Stimulated activated CD8-positive, alpha-beta memory T cell treated with anti-CD3 and anti-CD28 coated beads, Interleukin-12 subunit alpha, Interleukin-12 subunit beta, amount 100 ng/mL, for 1 hour (primary cell): ENCODE results near the gene GABRQ.

Source experiments
- DNase-seq: peaks from one replicate; pipeline ENCODE4 v3.0.0-alpha.2; 2020; ENCODE audit warnings: low read depth

The GABRQ gene

DNA sequence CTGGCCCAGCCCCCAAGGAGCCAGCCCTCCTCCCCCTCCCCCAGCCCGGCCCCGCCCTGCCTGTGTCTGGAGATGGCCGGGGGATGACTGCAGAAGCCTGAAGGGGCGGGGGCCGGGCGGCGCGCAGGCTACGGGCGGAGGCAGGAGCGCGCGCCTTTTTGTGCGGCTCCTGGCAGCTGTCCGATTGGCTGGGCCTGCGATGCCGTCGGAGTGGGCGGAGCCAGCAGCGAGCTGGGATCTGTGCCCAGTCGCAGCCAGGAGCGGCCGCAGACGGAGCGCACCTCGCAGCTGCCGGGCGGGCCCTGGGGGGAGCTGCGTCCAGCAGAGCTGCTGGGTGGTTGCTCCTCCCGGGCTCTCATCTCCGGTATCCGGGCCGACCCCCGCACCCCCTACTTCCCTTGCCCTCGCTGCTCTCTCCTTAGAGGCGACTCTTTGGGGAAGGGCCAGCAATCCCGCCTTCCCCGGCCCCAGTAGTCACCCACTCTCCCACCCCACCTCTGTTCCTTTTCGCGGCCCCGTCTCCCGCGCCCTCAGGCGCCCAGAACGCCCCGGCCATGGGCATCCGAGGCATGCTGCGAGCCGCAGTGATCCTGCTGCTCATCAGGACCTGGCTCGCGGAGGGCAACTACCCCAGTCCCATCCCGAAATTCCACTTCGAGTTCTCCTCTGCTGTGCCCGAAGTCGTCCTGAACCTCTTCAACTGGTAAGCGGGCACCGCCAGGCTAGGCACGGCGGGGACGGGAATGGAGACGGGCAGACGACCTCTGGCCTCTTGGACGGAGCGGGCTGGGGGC lies at the start of gene GABRQ:
Gene GABRQ, plus strand, starts transcription at position 247 of the 794 bp plus-strand sequence. Its CDS starts 308 bp downstream, at position 555.
- DNase-seq = no peak

DNA sequence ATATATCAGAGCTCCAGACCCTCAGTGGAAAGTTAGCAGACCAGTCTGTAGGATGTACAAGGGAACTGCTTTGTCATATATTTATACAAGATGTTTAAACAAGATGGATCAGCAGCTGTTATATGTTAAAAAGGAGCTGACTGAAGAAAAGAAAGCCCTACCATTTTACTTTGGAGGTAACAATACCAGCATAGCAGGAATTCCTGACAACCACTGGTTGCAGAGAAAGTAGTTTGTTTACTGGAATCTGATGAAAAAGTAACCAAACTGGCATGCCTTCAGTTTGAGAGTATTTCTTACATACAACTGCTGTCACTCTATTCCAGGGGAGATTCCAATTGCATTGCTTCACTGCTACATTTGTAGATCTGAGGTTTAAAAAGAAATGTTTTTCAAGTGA lies 49.5 kb upstream of the GABRQ start:
- DNase-seq = no peak

DNA sequence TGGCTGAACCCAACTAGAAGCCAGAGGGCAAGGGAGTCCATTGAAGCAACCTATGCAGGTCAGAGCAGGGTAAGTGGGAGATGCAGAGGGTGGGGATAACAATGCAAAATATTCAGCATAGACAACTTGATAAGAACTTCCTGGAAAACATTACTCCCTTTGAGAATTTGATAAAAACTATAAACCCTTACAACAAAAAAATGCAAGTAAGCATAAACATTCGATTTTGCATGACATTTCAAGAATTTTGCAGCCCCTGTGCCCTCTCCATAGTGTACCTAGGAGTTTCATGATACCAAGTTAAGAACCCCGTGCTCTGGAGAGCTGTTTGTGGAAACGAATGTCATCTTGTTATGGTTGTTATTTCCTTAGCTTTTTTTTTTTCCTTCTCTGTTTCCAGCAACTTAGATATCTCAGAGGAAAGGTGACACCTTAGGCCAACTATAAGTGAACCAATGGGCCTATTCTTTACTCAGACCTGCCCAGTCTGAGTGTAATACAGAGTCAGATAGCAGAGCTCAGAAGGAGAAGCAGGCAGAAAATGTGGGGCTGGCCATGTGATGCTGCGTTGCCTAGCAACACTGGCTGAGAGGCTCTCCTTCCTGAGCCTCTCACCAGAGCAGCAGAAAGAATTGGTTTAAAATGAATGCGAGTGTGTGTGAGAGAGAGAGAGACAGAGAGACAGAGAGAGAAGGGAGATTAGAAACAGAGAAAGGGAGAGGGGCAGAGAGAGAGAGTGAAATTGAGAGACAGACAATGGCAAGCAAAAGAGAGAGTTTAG lies 36.7 kb upstream of the GABRQ start:
- DNase-seq = no peak

DNA sequence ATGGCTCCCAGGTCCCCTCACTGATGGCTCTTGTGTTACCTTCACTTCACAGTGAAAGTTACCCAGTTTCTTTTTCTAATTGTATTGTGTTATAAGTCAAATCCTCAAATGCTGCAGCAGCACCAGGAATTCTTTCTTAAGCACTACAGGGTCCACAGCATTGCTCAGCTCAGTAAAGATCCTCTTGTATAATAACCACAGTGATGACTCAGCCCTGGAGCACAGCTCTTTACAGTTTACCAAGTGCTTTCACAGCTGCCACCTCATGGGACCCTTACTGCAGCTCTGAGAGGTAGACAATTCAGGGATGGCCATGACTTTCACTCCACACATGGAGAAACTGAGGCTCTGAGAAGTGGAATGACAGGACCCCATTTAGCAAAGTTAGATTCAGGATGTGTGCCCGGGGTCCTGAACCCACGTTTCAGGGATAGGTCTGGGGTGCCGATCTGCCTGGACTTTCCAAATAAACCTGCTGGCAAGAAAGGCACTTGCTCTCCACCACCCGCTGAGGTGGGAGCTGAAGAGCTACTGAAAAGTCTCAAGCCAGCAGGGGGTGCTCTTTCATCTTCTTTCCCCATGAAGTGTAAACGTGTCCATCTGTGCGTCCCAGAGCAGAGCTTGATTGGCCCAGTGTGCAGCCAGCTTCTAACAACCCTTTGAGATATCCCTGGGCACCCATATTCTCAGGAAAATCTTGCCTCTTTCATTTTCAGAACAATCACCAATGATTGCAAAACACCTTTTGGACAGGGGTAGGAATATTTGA lies 35.7 kb upstream of the GABRQ start:
- no peak for DNase-seq

DNA sequence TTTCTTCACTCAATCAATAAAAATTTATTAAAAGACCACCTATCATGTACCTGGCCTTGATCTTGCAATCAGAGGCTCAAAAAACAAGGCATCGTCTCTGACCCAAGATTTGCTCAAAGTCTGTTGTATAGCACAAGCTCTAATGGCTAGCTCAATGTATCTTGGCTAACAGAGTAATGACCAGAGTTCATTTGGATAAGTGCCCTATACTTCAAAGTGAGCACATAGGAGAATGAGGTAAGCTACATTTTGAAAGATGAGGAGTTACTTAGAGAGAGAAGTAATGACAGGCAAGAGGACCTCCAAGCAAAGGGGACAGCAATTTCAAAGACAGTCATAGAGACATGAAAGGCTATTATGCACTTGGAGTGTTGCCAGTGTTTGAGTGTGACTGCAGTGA lies 22.9 kb upstream of the GABRQ start:
- DNase-seq = no peak

DNA sequence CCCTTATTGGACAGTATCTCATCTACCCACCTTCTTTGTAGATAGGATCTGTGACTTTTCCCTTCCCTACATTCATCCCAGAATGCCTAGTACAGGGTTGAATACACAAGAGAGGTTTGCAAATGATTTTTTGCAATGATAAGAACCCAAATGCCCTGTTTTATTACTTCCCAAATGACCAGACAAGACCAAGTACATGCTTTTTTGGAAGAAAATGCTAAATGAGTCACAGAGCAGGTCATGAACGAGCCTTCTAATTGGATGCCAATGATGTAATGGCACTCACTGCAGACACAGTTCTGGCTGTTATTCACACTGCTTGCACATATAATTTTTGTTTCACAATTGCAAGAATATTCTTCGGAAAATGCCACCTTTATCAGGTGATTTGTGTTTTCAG lies 17.8 kb upstream of the GABRQ start:
- DNase-seq = no peak

DNA sequence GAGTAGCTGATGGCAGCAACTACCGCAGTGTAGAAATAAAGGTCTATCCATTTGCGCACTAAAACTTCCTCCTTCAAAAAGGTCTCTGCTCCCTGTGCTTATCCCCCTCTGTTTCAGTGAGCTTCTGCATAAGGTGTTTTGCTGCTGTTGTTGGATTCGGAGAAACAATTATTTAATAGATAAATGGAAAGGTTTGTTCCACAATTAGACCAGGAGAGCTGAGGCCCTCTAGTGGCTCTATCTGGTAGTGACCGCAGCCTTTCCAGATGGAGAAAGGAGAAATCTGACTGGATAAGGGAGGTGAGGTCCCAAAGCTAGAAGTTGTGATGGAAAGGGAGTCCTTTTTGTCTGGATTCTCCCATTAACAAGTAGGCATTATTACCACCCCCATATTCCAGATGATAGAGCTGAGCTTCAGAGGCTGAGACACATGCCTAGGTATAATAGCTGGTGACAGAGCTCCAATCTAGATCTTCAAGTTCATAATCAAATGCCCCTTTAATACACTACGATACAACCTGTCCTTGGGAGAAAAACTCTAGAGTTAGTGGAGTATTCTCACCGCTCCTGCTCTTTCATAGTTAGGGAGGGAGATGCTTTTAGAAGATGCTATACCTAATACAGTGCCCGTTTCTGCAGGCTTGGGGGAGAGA lies 5.1 kb upstream of the GABRQ start:
- DNase-seq = no peak

DNA sequence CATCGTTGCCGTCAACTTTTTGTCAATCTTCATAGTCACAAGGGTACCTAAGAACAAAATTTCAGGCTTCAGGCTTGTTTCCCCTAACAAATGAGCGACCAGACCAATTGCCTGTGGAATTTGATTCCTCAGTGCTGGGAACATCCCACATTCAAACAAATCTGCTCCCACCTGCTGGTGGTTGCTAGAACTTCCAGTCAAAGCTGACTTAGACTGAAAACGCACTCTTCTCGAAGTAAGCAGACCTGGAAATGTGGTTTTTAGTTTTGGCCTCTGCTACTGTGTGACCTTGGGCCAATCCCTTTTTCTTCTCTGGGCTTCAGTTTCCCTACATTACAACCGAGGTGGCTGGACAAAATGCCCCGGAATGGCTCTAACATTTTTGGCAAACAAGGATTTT lies 1.8 kb upstream of the GABRQ start:
- no peak for DNase-seq

DNA sequence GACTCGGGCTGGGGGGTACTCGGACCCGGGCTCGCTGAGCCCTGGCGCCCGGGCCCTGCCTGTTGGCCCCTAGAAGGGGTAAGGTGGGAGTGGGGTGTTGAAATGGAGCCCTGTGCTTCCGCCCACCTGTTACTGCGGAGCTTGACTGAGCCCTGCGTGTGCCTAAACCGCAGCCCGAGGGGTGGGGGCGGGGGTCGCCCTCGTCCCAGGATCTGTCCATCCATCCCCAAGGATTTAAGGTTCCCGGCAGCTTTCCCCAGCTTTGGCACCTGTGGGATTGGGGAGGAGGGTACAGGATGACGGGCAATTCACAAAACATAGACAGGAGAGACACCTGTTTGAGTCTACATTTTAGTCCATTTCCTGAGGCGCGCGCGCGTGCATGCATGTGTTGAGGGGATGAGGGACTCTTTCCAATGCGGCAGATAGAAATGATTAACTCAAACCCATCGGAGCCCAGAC lies 779 bp downstream of the GABRQ start:
- DNase-seq = no peak

DNA sequence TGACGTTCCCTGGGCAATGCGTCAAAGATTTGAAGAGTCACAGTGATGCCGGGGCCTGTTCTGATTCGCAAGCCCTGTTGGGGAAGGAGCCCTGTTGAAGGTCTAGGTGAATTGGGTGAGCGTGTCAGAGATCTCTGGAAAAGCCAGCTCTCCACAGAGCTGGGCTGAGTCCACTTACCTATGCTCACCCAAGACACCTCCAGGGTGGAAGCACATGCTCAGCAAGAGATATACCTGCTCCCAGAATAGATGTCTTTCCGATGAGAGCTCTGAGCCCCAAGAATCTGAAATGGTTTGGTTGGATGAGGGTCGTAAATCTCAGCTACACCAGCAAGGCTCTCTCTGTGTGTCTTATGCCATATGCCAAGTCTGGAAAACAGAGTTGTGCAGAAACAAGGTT lies 1.7 kb downstream of the GABRQ start:
- no peak for DNase-seq

DNA sequence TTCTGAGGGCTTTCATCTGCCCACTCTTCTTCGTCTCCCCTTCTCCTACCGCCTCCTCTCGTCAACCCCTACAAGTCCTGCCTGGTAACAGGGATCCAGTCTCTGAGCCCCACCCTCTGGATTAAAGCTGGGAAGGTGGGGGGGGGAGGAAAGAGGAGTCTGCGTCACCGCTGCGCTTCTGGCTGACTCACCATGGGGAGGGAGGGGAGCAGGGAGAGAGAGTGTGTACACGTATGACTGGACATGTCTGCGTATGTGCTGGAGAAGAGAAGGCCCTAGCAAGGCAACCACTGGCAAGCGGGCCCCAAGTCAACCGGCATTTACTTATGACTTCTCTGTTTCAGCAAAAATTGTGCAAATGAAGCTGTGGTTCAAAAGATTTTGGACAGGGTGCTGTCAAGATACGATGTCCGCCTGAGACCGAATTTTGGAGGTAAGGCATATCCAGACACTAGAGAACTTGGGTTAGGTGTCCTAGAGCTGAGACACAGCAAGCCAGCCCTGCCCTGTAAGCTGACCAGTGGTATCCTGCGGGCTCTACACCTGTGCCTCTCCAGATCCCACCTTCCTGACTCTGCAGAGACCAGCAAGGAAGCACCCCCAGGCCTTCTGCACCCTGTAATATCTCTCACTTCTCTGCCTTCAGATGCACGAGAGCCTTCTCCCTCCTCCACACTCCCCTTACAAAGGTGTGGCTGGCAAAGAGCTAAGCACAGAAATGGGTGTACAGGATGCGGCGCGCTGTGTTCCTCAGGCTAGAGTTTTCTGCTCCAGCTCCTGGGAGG lies 2.5 kb downstream of the GABRQ start:
- DNase-seq = no peak

DNA sequence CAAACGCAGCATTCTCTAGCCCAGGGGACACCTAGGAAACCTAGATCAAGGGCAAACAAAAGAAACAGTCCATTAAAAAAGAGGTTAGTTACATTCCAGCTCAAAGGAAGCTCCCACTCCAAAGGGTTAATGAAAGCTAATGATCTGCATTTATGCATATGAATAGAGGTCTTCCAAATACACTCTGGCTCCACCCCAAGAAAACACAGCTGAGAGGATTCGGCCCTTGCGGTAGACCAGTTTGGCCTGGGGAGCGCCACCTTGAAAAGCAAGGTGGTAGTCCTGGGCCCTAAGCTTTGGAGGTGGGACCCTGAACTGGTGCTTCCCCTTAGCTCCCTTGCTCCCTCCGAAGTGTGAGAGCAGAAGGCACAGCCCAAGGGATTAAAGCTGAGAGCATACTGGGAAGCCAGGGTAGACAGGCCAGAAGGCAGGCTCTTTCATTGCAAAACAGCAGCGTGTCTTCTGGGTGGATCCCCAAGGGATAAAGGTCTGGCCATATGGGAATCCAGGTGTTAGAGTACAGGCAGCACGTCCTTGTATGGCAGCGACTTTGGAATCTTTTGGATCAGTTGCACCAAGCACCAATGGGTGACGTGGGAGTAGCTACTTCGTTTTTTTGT lies 3.7 kb downstream of the GABRQ start:
- no peak for DNase-seq

DNA sequence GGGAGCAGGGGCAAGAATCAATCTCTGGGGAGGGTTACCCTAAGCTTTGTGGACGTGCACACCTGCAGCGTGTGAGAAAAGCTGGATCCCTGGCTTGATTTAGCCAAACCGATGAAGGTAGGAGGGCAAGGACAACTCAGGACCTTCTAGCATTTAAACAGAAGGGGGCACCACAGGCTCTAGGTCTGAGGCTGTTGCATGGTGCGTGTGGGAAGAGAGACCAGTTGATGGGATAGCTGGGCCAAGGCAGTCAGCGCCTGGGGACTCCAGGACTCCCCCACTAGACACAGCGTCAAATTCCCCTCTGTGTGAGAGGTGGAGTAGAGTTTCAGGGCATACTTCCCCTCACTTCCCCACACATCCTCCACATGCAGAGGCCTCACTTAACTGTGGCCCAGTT lies 4.3 kb downstream of the GABRQ start:
- no peak for DNase-seq

DNA sequence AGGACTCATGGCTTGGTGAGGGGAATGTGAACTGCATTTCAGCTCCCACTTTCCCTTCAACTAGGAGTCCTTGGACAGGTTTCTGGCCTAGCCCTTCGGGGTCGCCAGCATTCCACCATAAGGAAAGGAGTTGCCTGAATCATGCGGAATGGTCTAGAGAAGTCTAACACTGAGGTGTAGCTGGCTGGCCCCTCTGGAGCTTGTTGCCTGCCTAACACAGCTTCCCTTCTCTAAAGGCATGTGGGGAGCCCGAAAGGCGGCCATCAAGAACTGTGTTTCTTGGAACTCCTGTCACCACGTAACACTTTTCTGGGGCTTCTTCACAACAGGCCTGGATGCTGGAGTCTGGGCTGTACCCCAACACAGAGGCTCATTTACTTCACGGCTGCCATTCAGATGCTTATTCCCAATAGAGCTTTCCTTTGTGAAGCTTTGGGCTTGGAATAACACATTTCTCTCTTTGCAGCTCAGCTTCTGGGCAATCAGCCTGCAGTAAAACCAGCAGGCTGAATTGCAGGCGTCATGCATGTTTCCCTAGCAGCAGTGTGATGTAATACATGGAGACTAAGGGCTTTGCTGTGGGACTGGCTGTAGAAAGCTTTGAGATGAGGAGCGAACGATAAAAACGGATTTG lies 5.4 kb downstream of the GABRQ start:
- no peak for DNase-seq

DNA sequence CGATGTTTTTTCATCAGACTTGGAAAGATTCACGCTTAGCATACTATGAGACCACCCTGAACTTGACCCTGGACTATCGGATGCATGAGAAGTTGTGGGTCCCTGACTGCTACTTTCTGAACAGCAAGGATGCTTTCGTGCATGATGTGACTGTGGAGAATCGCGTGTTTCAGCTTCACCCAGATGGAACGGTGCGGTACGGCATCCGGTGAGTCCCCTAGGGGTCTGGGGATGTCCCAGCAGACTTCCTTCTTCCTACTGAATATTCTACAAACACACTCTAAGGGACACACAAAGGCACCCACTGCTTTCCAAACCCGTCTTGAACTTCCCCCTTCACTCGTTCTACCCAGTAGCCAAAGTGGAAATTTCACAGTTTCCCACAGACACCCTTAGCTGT lies 9.3 kb downstream of the GABRQ start:
- no peak for DNase-seq

DNA sequence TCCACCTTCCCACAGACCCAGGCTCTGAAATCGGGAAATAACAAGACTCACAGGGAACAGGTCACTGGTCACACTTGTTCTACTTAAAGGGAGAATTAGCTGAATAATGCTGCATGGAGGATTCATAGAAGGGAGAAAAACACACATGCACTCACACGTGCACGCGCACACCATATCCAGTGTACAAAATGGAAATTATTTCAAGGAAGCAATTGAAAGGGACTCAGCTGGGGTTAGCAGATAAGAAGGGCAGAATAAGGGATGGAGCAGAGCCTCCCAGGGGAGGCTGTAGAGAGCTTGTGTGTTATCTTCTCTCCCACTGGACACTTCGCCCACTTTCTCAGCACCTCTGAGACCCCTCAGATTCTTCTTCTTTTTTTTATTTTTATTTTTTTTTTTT lies 10.3 kb downstream of the GABRQ start:
- DNase-seq = no peak

DNA sequence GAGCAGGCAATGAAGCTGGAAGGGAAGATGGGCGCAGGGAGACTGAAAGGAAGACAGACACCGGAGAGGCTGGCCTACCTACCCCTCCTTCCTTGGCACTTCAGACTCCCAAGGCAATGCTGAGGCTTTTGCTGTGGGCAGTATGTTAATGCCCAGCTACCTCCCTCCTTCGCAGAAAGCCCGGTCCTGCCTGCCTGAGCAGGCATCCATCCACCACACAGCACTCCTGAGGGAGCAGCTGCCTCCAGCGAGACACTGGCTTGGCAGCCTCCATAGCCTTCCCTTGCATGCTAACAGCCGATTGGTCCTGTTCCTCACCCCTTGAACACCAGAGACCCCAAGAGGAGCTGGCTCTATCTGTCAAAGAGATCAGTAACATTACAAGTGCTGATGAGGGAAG lies 14.4 kb downstream of the GABRQ start:
- no peak for DNase-seq

DNA sequence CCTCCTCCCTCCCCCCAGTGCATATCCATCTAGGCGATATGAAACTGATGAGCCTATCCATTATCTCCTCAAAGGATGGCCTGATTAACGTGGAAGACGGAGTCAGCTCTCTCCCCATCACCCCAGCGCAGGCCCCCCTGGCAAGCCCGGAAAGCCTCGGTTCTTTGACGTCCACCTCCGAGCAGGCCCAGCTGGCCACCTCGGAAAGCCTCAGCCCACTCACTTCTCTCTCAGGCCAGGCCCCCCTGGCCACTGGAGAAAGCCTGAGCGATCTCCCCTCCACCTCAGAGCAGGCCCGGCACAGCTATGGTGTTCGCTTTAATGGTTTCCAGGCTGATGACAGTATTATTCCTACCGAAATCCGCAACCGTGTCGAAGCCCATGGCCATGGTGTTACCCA lies 14.8 kb downstream of the GABRQ start:
- no peak for DNase-seq

DNA sequence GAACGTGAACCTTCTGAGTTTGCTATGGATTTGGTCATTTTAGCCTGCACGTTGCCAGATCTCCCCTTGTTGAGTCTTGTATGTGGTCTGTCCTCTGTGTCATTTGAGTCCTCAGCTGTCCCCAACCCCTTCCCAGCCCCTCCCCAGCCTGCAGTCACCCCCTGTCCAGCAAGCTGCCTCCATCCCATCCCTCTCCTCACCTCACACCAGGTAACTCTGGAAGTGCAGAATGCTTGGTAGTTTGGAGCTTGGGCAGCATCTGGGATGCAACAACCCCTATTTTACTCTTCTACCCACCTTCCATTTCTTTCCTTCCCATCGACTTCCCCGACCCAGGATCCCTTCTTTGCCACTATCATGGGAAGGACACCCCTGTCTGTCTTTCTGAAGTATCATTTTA lies 18.4 kb downstream of the GABRQ start:
- DNase-seq = no peak

DNA sequence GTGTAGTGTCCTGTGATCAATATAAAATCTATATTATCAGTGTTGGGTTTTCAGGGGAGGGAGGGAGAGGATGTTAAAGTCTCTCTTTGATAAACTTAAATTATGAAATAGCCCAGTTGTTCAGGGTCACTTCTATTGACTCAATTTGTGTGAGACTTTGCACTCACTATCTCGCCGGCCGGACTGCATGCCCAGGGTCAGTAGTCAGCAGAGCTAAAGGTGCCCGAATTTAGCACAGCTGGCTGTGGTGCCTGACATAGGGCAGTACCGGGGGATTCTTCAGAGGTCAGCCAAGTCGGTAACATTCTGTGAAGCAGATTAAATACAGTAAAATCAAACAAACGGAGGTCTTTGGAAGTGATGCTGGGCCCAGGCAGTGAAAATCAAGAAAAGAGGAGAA lies 19.2 kb downstream of the GABRQ start:
- no peak for DNase-seq
